Activated naive CD8-positive, alpha-beta T cell (primary cell): ENCODE results near the gene GRHL1.

ENCODE experiments used
- H3K27ac Mint-ChIP-seq: one replicate; pipeline ENCODE4 v1.8.0; 2021; ENCODE audit warnings: mixed read lengths
- H3K27me3 Mint-ChIP-seq: one replicate; pipeline ENCODE4 v1.8.0; 2021; ENCODE audit warnings: mixed read lengths
- H3K36me3 Mint-ChIP-seq: one replicate; pipeline ENCODE4 v1.8.0; 2021; ENCODE audit warnings: mixed read lengths
- H3K4me1 Mint-ChIP-seq: one replicate; pipeline ENCODE4 v1.8.0; 2021; ENCODE audit warnings: low read depth, mixed read lengths
- H3K4me3 Mint-ChIP-seq: one replicate; pipeline ENCODE4 v1.8.0; 2021; ENCODE audit warnings: mild to moderate bottlenecking, mixed read lengths
- H3K9me3 Mint-ChIP-seq: one replicate; pipeline ENCODE4 v1.8.0; 2021; ENCODE audit warnings: low read depth, mixed read lengths

GRHL1 gene

GRCh38 chr2:10038123-10038522, 86.6 kb downstream of the GRHL1 start:
- no peaks in the 10 kb centered on the region for H3K36me3 Mint-ChIP-seq
- no peaks in the 10 kb centered on the region for H3K9me3 Mint-ChIP-seq

GRCh38 chr2:10038716-10039115, 87.2 kb downstream of the GRHL1 start:
- Mint-ChIP-seq H3K27ac (no peak overlapping the region), H3K4me3 (no peak overlapping the region), H3K4me1 (peaks cover 16% of the 10 kb centered on the region)

More at GRCh38 chr2:10038123-10038522, 86.6 kb downstream of the GRHL1 start:
- no peak overlapping the region for H3K27ac Mint-ChIP-seq
- no peak overlapping the region for H3K4me3 Mint-ChIP-seq
- peaks cover 16% of the 10 kb centered on the region for H3K4me1 Mint-ChIP-seq
- no peaks in the 10 kb centered on the region for H3K27me3 Mint-ChIP-seq

GRCh38 chr2:10039658-10040410, 88.3 kb downstream of the GRHL1 start:
- H3K4me3 Mint-ChIP-seq: no peak overlapping the region
- H3K4me1 Mint-ChIP-seq: peaks cover 19% of the 10 kb centered on the region
- H3K9me3 Mint-ChIP-seq: no peaks in the 10 kb centered on the region
- H3K27ac Mint-ChIP-seq: no peak overlapping the region
- H3K27me3 Mint-ChIP-seq: no peaks in the 10 kb centered on the region
- no peaks in the 10 kb centered on the region for H3K36me3 Mint-ChIP-seq

More at GRCh38 chr2:10038716-10039115, 87.2 kb downstream of the GRHL1 start:
- H3K36me3 Mint-ChIP-seq: no peaks in the 10 kb centered on the region
- no peaks in the 10 kb centered on the region for H3K27me3 Mint-ChIP-seq
- H3K9me3 Mint-ChIP-seq: no peaks in the 10 kb centered on the region

GRCh38 chr2:10041711-10042110, 90.2 kb downstream of the GRHL1 start:
- peaks cover 22% of the 10 kb centered on the region for H3K4me1 Mint-ChIP-seq
- peak overlapping the region; percentile 23 for H3K4me3 Mint-ChIP-seq
- H3K9me3 Mint-ChIP-seq: no peaks in the 10 kb centered on the region
- no peak overlapping the region for H3K27ac Mint-ChIP-seq
- H3K27me3 Mint-ChIP-seq: no peaks in the 10 kb centered on the region
- no peaks in the 10 kb centered on the region for H3K36me3 Mint-ChIP-seq

- peaks cover 22% of the 10 kb centered on the region for H3K4me1 Mint-ChIP-seq
- peak overlapping the region; percentile 84 for H3K4me3 Mint-ChIP-seq
- H3K27me3 Mint-ChIP-seq: no peaks in the 10 kb centered on the region
- H3K36me3 Mint-ChIP-seq: no peaks in the 10 kb centered on the region
- peak overlapping the region; percentile 85 for H3K27ac Mint-ChIP-seq
- no peaks in the 10 kb centered on the region for H3K9me3 Mint-ChIP-seq
Observed at GRCh38 chr2:10042301-10043161, 91.0 kb downstream of the GRHL1 start.

GRCh38 chr2:10043256-10043905, 91.9 kb downstream of the GRHL1 start, which contains the start of gene KLF11:
TSS of gene KLF11 (plus strand) at chr2:10043550. CDS start at chr2:10043717, 167 bp downstream.
- H3K4me1 Mint-ChIP-seq: peaks cover 22% of the 10 kb centered on the region
- H3K4me3 Mint-ChIP-seq: peak within 1 kb of the TSS; percentile 84
- no peaks in the 10 kb centered on the region for H3K9me3 Mint-ChIP-seq
- no peaks in the 10 kb centered on the region for H3K36me3 Mint-ChIP-seq
- H3K27ac Mint-ChIP-seq: peak within 1 kb of the TSS; percentile 85
- no peaks in the 10 kb centered on the region for H3K27me3 Mint-ChIP-seq

GRCh38 chr2:10043906-10044601, 92.6 kb downstream of the GRHL1 start:
- peak overlapping the region; percentile 84 for H3K4me3 Mint-ChIP-seq
- no peaks in the 10 kb centered on the region for H3K9me3 Mint-ChIP-seq
- H3K36me3 Mint-ChIP-seq: no peaks in the 10 kb centered on the region
- H3K4me1 Mint-ChIP-seq: peaks cover 24% of the 10 kb centered on the region
- peak overlapping the region; percentile 75 for H3K27ac Mint-ChIP-seq
- H3K27me3 Mint-ChIP-seq: no peaks in the 10 kb centered on the region

GRCh38 chr2:10045561-10046355, 94.3 kb downstream of the GRHL1 start:
- Mint-ChIP-seq H3K4me1 (peaks cover 26% of the 10 kb centered on the region), H3K27ac (no peak overlapping the region), H3K9me3 (no peaks in the 10 kb centered on the region), H3K36me3 (peaks cover 2% of the 10 kb centered on the region), H3K4me3 (peak overlapping the region; percentile 32), H3K27me3 (no peaks in the 10 kb centered on the region)

GRCh38 chr2:10046931-10047330, 95.4 kb downstream of the GRHL1 start:
- peaks cover 2% of the 10 kb centered on the region for H3K36me3 Mint-ChIP-seq
- no peaks in the 10 kb centered on the region for H3K27me3 Mint-ChIP-seq
- H3K4me3 Mint-ChIP-seq: no peak overlapping the region
- H3K4me1 Mint-ChIP-seq: peaks cover 25% of the 10 kb centered on the region
- H3K9me3 Mint-ChIP-seq: no peaks in the 10 kb centered on the region
- no peak overlapping the region for H3K27ac Mint-ChIP-seq

GRCh38 chr2:10047616-10048500, 96.4 kb downstream of the GRHL1 start:
- peaks cover 18% of the 10 kb centered on the region for H3K4me1 Mint-ChIP-seq
- no peaks in the 10 kb centered on the region for H3K9me3 Mint-ChIP-seq
- H3K36me3 Mint-ChIP-seq: peaks cover 2% of the 10 kb centered on the region
- no peaks in the 10 kb centered on the region for H3K27me3 Mint-ChIP-seq
- H3K27ac Mint-ChIP-seq: no peak overlapping the region
- H3K4me3 Mint-ChIP-seq: no peak overlapping the region

- H3K27me3 Mint-ChIP-seq: no peaks in the 10 kb centered on the region
- peaks cover 2% of the 10 kb centered on the region for H3K36me3 Mint-ChIP-seq
- H3K9me3 Mint-ChIP-seq: no peaks in the 10 kb centered on the region
- peaks cover 17% of the 10 kb centered on the region for H3K4me1 Mint-ChIP-seq
- H3K27ac Mint-ChIP-seq: no peak overlapping the region
- H3K4me3 Mint-ChIP-seq: no peak overlapping the region
Observed at GRCh38 chr2:10048501-10049171, 97.1 kb downstream of the GRHL1 start.
